ENCODE measurements around the gene NUP88.
"Not testable (repeated sequence)": the region's sequence is repeated elsewhere in the genome, so short reads cannot be mapped to it uniquely, and the experiment has no call there.

NUP88 gene

GRCh38 chr17:5419356-5419958 lies at the start of gene NUP88:
TSS of gene NUP88 (minus strand) at chr17:5419662. CDS start at chr17:5419650, 12 bp downstream.
- DNase-seq, result peak; percentile 96

- no peak for DNase-seq
Measured at GRCh38 chr17:5468075-5468473, 48.6 kb upstream of the NUP88 start.

GRCh38 chr17:5467416-5467815 lies 48.0 kb upstream of the NUP88 start:
- no peak for DNase-seq

- DNase-seq, result no peak
Measured at GRCh38 chr17:5466295-5466694, 46.8 kb upstream of the NUP88 start.

GRCh38 chr17:5464717-5465507 lies 45.5 kb upstream of the NUP88 start:
- DNase-seq, result no peak

- no peak for DNase-seq
Measured at GRCh38 chr17:5446786-5447185, 27.3 kb upstream of the NUP88 start.

- DNase-seq, result no peak
Measured at GRCh38 chr17:5444209-5444608, 24.7 kb upstream of the NUP88 start.

- no peak for DNase-seq
Measured at GRCh38 chr17:5443728-5444127, 24.3 kb upstream of the NUP88 start.

GRCh38 chr17:5439446-5439764 lies 19.9 kb upstream of the NUP88 start:
- DNase-seq, result no peak

- peak; percentile 97 for DNase-seq
Measured at GRCh38 chr17:5438716-5439445, 19.4 kb upstream of the NUP88 start, which contains the start of gene C1QBP. TSS of gene C1QBP (minus strand) at chr17:5439155. CDS start at chr17:5439073, 82 bp downstream.

- DNase-seq, result no peak
Measured at GRCh38 chr17:5437721-5438317, 18.4 kb upstream of the NUP88 start.

- not testable (repeated sequence) for DNase-seq
Measured at GRCh38 chr17:5435781-5436315, 16.4 kb upstream of the NUP88 start.

- no peak for DNase-seq
Measured at GRCh38 chr17:5434984-5435383, 15.5 kb upstream of the NUP88 start.

GRCh38 chr17:5431949-5432556 lies 12.6 kb upstream of the NUP88 start:
- no peak for DNase-seq

GRCh38 chr17:5431234-5431633 lies 11.8 kb upstream of the NUP88 start:
- not testable (repeated sequence) for DNase-seq

GRCh38 chr17:5430413-5430999 lies 11.0 kb upstream of the NUP88 start:
- no peak for DNase-seq

- DNase-seq, result no peak
Measured at GRCh38 chr17:5429191-5429887, 9.9 kb upstream of the NUP88 start.

GRCh38 chr17:5425826-5426225 lies 6.4 kb upstream of the NUP88 start:
- no peak for DNase-seq

GRCh38 chr17:5424909-5425308 lies 5.4 kb upstream of the NUP88 start:
- DNase-seq, result no peak

- DNase-seq, result no peak
Measured at GRCh38 chr17:5422505-5422904, 3.0 kb upstream of the NUP88 start.

- DNase-seq, result no peak
Measured at GRCh38 chr17:5419959-5420653, 644 bp upstream of the NUP88 start, which contains the start of gene RPAIN. TSS of gene RPAIN (plus strand) at chr17:5420182. CDS start at chr17:5420211, 29 bp downstream.

Data from activated CD8-positive, alpha-beta memory T cell treated with anti-CD3 and anti-CD28 coated beads for 24 hours (primary cell).